GM21825 (cell line): ENCODE measurements around the gene TMEM213.

Experiments
- ATAC-seq: cut with Tn5 transposase; IDR thresholded peaks from one replicate; pipeline ENCODE4 v1.9.1; 2021; ENCODE audit warnings: mild to moderate bottlenecking, moderate library complexity; ENCODE audit not compliant: unreplicated experiment

TMEM213 gene

GRCh38 chr7:138837627-138838026 lies 39.8 kb downstream of the TMEM213 start:
- ATAC-seq: no peak

GRCh38 chr7:138838166-138838565 lies 40.4 kb downstream of the TMEM213 start:
- ATAC-seq: no peak

- ATAC-seq: no peak
Observed at GRCh38 chr7:138842111-138842510, 44.3 kb downstream of the TMEM213 start.

- no peak for ATAC-seq
Observed at GRCh38 chr7:138843632-138844580, 46.1 kb downstream of the TMEM213 start.

- ATAC-seq: no peak
Observed at GRCh38 chr7:138845711-138846110, 47.9 kb downstream of the TMEM213 start.

- ATAC-seq: no peak
Observed at GRCh38 chr7:138848056-138848980, 50.5 kb downstream of the TMEM213 start.

- no peak for ATAC-seq
Observed at GRCh38 chr7:138849701-138850100, 51.9 kb downstream of the TMEM213 start.

GRCh38 chr7:138852469-138852868 lies 54.7 kb downstream of the TMEM213 start:
- no peak for ATAC-seq

- no peak for ATAC-seq
Observed at GRCh38 chr7:138853448-138853847, 55.7 kb downstream of the TMEM213 start.

GRCh38 chr7:138854115-138854645 lies 56.4 kb downstream of the TMEM213 start:
- no peak for ATAC-seq

- ATAC-seq: no peak
Observed at GRCh38 chr7:138857728-138858127, 59.9 kb downstream of the TMEM213 start.

- ATAC-seq: no peak
Observed at GRCh38 chr7:138861051-138861450, 63.3 kb downstream of the TMEM213 start.

GRCh38 chr7:138863931-138864330 lies 66.1 kb downstream of the TMEM213 start:
- no peak for ATAC-seq

GRCh38 chr7:138864667-138865066 lies 66.9 kb downstream of the TMEM213 start:
- ATAC-seq: no peak

GRCh38 chr7:138865843-138866242 lies 68.0 kb downstream of the TMEM213 start:
- no peak for ATAC-seq

- no peak for ATAC-seq
Observed at GRCh38 chr7:138866353-138866752, 68.6 kb downstream of the TMEM213 start.

GRCh38 chr7:138867744-138868143 lies 70.0 kb downstream of the TMEM213 start:
- ATAC-seq: no peak

GRCh38 chr7:138868711-138869110 lies 70.9 kb downstream of the TMEM213 start:
- no peak for ATAC-seq

GRCh38 chr7:138869353-138869752 lies 71.6 kb downstream of the TMEM213 start:
- no peak for ATAC-seq

GRCh38 chr7:138871065-138871813 lies 73.4 kb downstream of the TMEM213 start:
- ATAC-seq: no peak

- ATAC-seq: no peak
Observed at GRCh38 chr7:138871814-138872090, 74.0 kb downstream of the TMEM213 start.
